SH-SY5Y (cell line): ENCODE data around the gene CLDN15.

ENCODE experiments used
- GATA2 ChIP-seq: IDR thresholded peaks from 2 replicates; pipeline ENCODE4 v1.6.1; 2011; ENCODE audit warnings: mild to moderate bottlenecking, low read depth, low read length
- GATA3 ChIP-seq: IDR thresholded peaks from 2 replicates; pipeline ENCODE4 v1.6.1; 2011; ENCODE audit warnings: low read depth, mild to moderate bottlenecking, low read length, moderate library complexity

DNA sequence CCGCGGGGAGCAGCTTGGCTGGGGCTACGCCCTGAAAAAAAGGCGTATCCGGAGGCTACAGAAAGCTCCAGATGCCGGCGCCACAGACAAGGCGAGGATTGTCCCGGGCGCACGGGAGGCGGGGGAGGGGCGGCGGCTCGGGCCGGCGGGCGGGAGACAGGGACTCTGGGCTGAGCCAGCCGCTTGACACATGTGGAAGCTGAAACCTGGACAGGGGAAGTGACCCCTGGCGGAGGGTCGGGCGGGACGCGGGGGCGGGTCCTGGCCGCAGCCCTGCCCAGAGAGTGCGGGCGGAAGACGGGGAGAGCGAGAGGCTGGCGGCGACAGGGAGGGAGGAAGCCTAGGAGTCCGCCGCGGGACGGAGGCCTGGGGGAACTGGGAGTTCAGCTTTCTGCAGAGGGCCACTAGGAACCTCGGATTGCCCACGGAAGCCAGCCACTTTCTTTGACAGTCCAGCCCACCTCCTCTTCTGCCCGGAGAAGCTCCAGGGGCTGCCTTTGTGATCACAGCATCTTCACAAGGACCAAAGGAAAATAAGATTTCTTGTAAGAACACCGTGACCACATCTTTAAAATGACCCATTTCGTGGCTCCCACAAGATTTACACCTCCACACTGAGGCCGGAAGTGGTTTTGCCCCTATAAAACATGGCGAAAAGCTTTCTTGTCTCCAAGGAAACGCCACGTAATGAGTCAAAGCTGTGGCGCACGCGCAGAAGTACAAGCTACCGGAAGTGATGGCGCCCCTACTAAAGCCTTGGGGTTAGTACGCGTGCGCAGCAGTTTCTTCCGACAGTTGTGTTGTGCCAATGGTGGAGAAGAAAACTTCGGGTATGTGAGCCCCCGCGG is 20.0 kb downstream of the CLDN15 start, which contains the start of the genes PLOD3 and ZNHIT1:
- no peak for TF ChIP-seq GATA2
- no peak for TF ChIP-seq GATA3
